Thyroid gland (tissue), 4 donors: ENCODE data around the gene ANO1.

ENCODE experiments used
- POLR2A ChIP-seq, 2 donors: fragments of 450-650 bp; IDR thresholded peaks; one replicate each; pipeline ENCODE4 v1.6.1; 2017; ENCODE audit warnings: antibody characterized with exemption in 2 of 2, mild to moderate bottlenecking in 2 of 2, moderate library complexity in 1 of 2
- TF ChIP-seq, protein P1 (sequence below), 6 experiments: fragments of 200-600 bp in 3 of 6; fragments of 450-650 bp in 3 of 6; sonication (generic) in 3 of 6; IDR thresholded peaks; one replicate each; pipeline ENCODE4 v1.5.1; 2016 to 2019; ENCODE audit warnings: antibody characterized with exemption in 6 of 6, mild to moderate bottlenecking in 2 of 6, inconsistent platforms in 1 of 6, moderate library complexity in 1 of 6

DNA sequence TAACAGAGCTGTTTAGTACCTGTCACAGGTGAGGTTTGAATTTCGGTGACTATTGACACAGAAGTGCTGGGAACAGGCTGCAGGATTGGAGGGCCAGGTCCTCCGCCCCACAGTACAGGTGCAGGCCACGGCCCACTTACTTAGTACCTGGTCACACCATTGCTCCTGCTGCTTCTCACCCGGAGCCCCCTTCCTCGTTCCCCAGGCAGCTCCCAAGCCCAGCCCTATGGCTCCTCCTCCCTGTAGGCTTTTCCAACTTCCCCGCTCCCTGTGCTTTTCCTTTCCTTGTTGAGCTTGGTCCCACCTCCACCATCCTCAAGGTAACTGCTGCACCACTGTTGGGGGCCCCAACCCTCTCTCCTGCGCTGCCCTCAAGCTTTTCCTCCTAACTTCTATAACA, 27.9 kb upstream of the ANO1 start:
- TF ChIP-seq, protein P1, sequence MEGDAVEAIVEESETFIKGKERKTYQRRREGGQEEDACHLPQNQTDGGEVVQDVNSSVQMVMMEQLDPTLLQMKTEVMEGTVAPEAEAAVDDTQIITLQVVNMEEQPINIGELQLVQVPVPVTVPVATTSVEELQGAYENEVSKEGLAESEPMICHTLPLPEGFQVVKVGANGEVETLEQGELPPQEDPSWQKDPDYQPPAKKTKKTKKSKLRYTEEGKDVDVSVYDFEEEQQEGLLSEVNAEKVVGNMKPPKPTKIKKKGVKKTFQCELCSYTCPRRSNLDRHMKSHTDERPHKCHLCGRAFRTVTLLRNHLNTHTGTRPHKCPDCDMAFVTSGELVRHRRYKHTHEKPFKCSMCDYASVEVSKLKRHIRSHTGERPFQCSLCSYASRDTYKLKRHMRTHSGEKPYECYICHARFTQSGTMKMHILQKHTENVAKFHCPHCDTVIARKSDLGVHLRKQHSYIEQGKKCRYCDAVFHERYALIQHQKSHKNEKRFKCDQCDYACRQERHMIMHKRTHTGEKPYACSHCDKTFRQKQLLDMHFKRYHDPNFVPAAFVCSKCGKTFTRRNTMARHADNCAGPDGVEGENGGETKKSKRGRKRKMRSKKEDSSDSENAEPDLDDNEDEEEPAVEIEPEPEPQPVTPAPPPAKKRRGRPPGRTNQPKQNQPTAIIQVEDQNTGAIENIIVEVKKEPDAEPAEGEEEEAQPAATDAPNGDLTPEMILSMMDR (IDR thresholded peaks at IDR 0.05) = no peak
- TF ChIP-seq POLR2A (IDR thresholded peaks at IDR 0.05) = no peak
